A549 (cell line): Measurements from ENCODE around the gene CRACDL. TPM values are rescaled to one million over a fixed set of nuclear protein-coding genes. Genes with fewer than 3 reads are reported as not detected.
A peak's percentile ranks its signal among the peaks of the same experiment; 100 is the strongest.
"Not testable (repeated sequence)": the region's sequence is repeated elsewhere in the genome, so short reads cannot be mapped to it uniquely, and the experiment has no call there.

ENCODE experiments used
- ATAC-seq, 2 experiments: fragments of 200-7000 bp in 1 of 2; fragments of >200 bp in 1 of 2; cut with Nextera tagmentation in 1 of 2; cut with Tn5 transposase in 1 of 2; 3 replicates each; pipeline versions ENCODE4 v1.8.0 to v1.9.1; 2018 to 2020; ENCODE audit warnings: mild to moderate bottlenecking in 1 of 2, moderate library complexity in 1 of 2
- CTCF ChIA-PET: fragments of 300-600 bp; sonication (Branson Sonifier 250); formaldehyde crosslinking; extraction: SDS; loops from one replicate; lab custom pipeline; 2021; ENCODE audit warnings: antibody characterized with exemption, inconsistent platforms; lab: Yijun Ruan, JAX
- POLR2A ChIA-PET: fragments of 350-600 bp; formaldehyde crosslinking; extraction: SDS; loops from one replicate; lab custom pipeline; 2021; ENCODE audit warnings: antibody characterized with exemption, inconsistent platforms; lab: Yijun Ruan, JAX
- DNase-seq, 2 experiments: peaks; one replicate each; pipeline versions ENCODE4 v3.0.0 to v3.0.0-alpha.2; 2011 to 2016; ENCODE audit warnings: low read depth in 1 of 2, low spot score in 1 of 2
- FAIRE-seq: peaks from 2 replicates; lab custom pipeline; 2011; peaks lifted over from hg19 to GRCh38; lab: Jason Lieb, UNC
- H3K27ac ChIP-seq, 2 experiments: fragments of >200 bp; sonication (Bioruptor Twin); formaldehyde crosslinking; 3 replicates each; pipeline ENCODE4 v1.5.1; 2016 to 2017
- H3K4me1 ChIP-seq: fragments of >200 bp; sonication (Bioruptor Twin); formaldehyde crosslinking; 3 replicates; pipeline ENCODE4 v1.6.1; 2016
- H3K4me2 ChIP-seq: fragments of >200 bp; sonication (Bioruptor Twin); formaldehyde crosslinking; 3 replicates; pipeline ENCODE4 v1.6.1; 2016
- H3K4me3 ChIP-seq: fragments of >200 bp; sonication (Bioruptor Twin); formaldehyde crosslinking; 3 replicates; pipeline ENCODE4 v1.5.1; 2016
- H3K9me3 ChIP-seq: fragments of >200 bp; sonication (Bioruptor Twin); formaldehyde crosslinking; 3 replicates; pipeline ENCODE4 v1.6.1; 2016
- BHLHE40 ChIP-seq: IDR thresholded peaks from 2 replicates; pipeline ENCODE4 v1.6.1; 2012; ENCODE audit warnings: low read depth, low read length, inconsistent platforms
- CBX2 ChIP-seq: fragments of 200-600 bp; sonication (generic); IDR thresholded peaks from 2 replicates; pipeline ENCODE4 v1.6.1; 2016; ENCODE audit warnings: low read depth, mild to moderate bottlenecking, borderline replicate concordance
- CTCF ChIP-seq: fragments of >200 bp; sonication (Bioruptor Twin); formaldehyde crosslinking; IDR thresholded peaks from 3 replicates; pipeline ENCODE4 v1.5.1; 2016
- EHMT2 ChIP-seq: fragments of 200-600 bp; sonication (generic); IDR thresholded peaks from 2 replicates; pipeline ENCODE4 v1.6.1; 2016; ENCODE audit warnings: antibody characterized with exemption, low read depth, mild to moderate bottlenecking, moderate library complexity
- ELK1 ChIP-seq: fragments of 150-350 bp; IDR thresholded peaks from 2 replicates; pipeline ENCODE4 v1.6.1; 2014; ENCODE audit warnings: low read depth, mild to moderate bottlenecking, low read length
- ESRRA ChIP-seq: fragments of 150-350 bp; IDR thresholded peaks from 2 replicates; pipeline ENCODE4 v1.6.1; 2014; ENCODE audit warnings: mild to moderate bottlenecking, low read length, borderline replicate concordance
- FOSL2 ChIP-seq, 2 experiments: fragments of 450-650 bp in 1 of 2; fragments of >200 bp in 1 of 2; sonication (Bioruptor Twin) in 1 of 2; formaldehyde crosslinking; IDR thresholded peaks; 2 replicates each; pipeline versions ENCODE4 v1.5.0 to v1.6.1; 2016 to 2020; ENCODE audit warnings: mild to moderate bottlenecking in 1 of 2, moderate library complexity in 1 of 2
- HDAC2 ChIP-seq: fragments of 200-600 bp; sonication (generic); IDR thresholded peaks from 2 replicates; pipeline ENCODE4 v1.6.1; 2016
- HOXB13 ChIP-seq: fragments of 250-450 bp; sonication (Bioruptor Pico); IDR thresholded peaks from 2 replicates; pipeline ENCODE4 v1.5.0; 2020; ENCODE audit warnings: low read depth, mild to moderate bottlenecking, moderate library complexity
- HOXB5 ChIP-seq: fragments of 250-450 bp; sonication (Bioruptor Pico); IDR thresholded peaks from 2 replicates; pipeline ENCODE4 v1.5.0; 2020; ENCODE audit warnings: mild to moderate bottlenecking, moderate library complexity
- JUN ChIP-seq, 2 experiments: fragments of >200 bp; sonication (Bioruptor Twin); formaldehyde crosslinking; IDR thresholded peaks; 2 replicates in 1 of 2; 3 replicates in 1 of 2; pipeline ENCODE4 v1.6.1; 2016 to 2017
- MAFK ChIP-seq: fragments of 450-650 bp; IDR thresholded peaks from 2 replicates; pipeline ENCODE4 v1.6.1; 2014; ENCODE audit not compliant: partially characterized antibody
- REST ChIP-seq: fragments of 200-600 bp; sonication (generic); IDR thresholded peaks from 2 replicates; pipeline ENCODE4 v1.6.1; 2016; ENCODE audit warnings: antibody characterized with exemption, mild to moderate bottlenecking, moderate library complexity
- TP53 ChIP-seq: fragments of 250-450 bp; sonication (Bioruptor Pico); IDR thresholded peaks from 2 replicates; pipeline ENCODE4 v1.5.0; 2021; ENCODE audit warnings: mild to moderate bottlenecking, moderate library complexity
- ZC3H11A ChIP-seq: fragments of 450-650 bp; IDR thresholded peaks from 2 replicates; pipeline ENCODE4 v1.6.1; 2014; ENCODE audit warnings: antibody characterized with exemption, mild to moderate bottlenecking
- ZSCAN20 ChIP-seq: fragments of 250-450 bp; sonication (Bioruptor Pico); IDR thresholded peaks from 2 replicates; pipeline ENCODE4 v1.8.0; 2022; ENCODE audit warnings: mild to moderate bottlenecking, moderate library complexity
- WGBS: methylation state at CpG from one replicate; pipeline ENCODE4 v1.1.6; 2017; ENCODE audit errors: missing lambda C conversion rate; 5-methylcytosine and 5-hydroxymethylcytosine counted together
- polyA plus RNA-seq, 4 experiments: library from polyadenylated mRNA; depleted of rRNA in 3 of 4; stranded (reverse); fragments of >200 nt; fragmentation: RNase III in 1 of 4; extraction: RNeasy Plus Mini Kit Qiagen cat#74134 plus additional on column Dnase treatment in 1 of 4; gene quantifications; 2 replicates in 3 of 4; 3 replicates in 1 of 4; pipeline ENCODE4 v1.2.3, GENCODE V29; 2011 to 2017

CRACDL gene
- polyA plus RNA-seq, 2 of the 4 experiments (the other 2 are of a cell fraction) = 0.21 to 0.36 TPM

- Histone ChIP-seq H3K4me2 (peak overlapping the region; percentile 41), H3K4me3 (no peak overlapping the region), H3K27ac (no peak overlapping the region), H3K9me3 (no peaks in the 10 kb centered on the region), H3K4me1 (peaks cover 9% of the 10 kb centered on the region)
- ChIA-PET POLR2A (no interaction called here), CTCF (interaction anchor here (0.5 to 1.3 kb wide), 4 partner anchors 14 to 545 kb away, joined by 3 to 4 read pairs (median 3); no protein-coding TSS in a partner anchor)
- WGBS = 48% methylated on average over 9 of the region's 9 CpGs
- FAIRE-seq (no peak), DNase-seq (peak; percentile 34 to 70), ATAC-seq (peak; percentile 68 to 81; a peak in 5 of 6 replicates)
- TF ChIP-seq REST (no peak), TP53 (no peak), FOSL2 (IDR thresholded peaks at IDR 0.05) (no peak), FOSL2 (CRISPR knock-in tag; IDR thresholded peaks at IDR 0.05) (no peak), JUN (IDR thresholded peaks at IDR 0.05) (no peak), ESRRA (no peak), HOXB5 (CRISPR knock-in tag) (no peak), CBX2 (no peak), BHLHE40 (no peak), ELK1 (no peak), CTCF (no peak), MAFK (no peak)
These were observed 178.1 kb downstream of the CRACDL start for GRCh38 chr2:98757904-98758421.

- FAIRE-seq = no peak
- POLR2A ChIA-PET = no interaction called here
- CTCF ChIA-PET = no interaction called here
- no peak for ATAC-seq
- TF ChIP-seq ESRRA (no peak), HOXB5 (CRISPR knock-in tag) (no peak), EHMT2 (no peak), ZC3H11A (no peak), HDAC2 (no peak), ZSCAN20 (CRISPR knock-in tag) (no peak), HOXB13 (no peak)
- TF ChIP-seq, all 56 proteins: peak for 0
- peaks cover 9% of the 10 kb centered on the region for H3K4me1 ChIP-seq
- H3K27ac ChIP-seq = no peak overlapping the region
- DNase-seq = no peak
- H3K4me3 ChIP-seq = no peak overlapping the region
- no peaks in the 10 kb centered on the region for H3K9me3 ChIP-seq
- H3K4me2 ChIP-seq = no peak overlapping the region
These were observed 182.2 kb downstream of the CRACDL start for GRCh38 chr2:98753801-98754200.

- FAIRE-seq, H3K4me2 ChIP-seq, H3K9me3 ChIP-seq, DNase-seq, ATAC-seq, H3K4me1 ChIP-seq, H3K27ac ChIP-seq, POLR2A ChIA-PET, H3K4me3 ChIP-seq: not testable (repeated sequence)
- WGBS = 20% methylated on average over 4 of the region's 4 CpGs
- CTCF ChIA-PET = interaction anchor here (0.5 kb wide), 1 partner anchor 84 kb away, joined by 3 read pairs; no protein-coding TSS in a partner anchor
These were observed 183.3 kb downstream of the CRACDL start for GRCh38 chr2:98752711-98753110.
